GM12878 (cell line): ENCODE data around the gene SMIM20. TPM values are rescaled to one million over a fixed set of nuclear protein-coding genes. Genes with fewer than 3 reads are reported as not detected.

Experiments
- ATAC-seq: fragments of 200-7000 bp; cut with Tn5 transposase; 3 replicates; pipeline ENCODE4 v1.9.1; 2020; ENCODE audit warnings: mild to moderate bottlenecking, moderate library complexity
- BruUV-seq: library from RNA; stranded (reverse); fragments of 400-500 nt; replicated peaks from 2 replicates; lab custom pipeline; 2021; lab: Mats Ljungman, UMichigan
- CTCF ChIA-PET: fragments of 300-600 bp; sonication (Branson Sonifier 250); formaldehyde crosslinking; extraction: SDS; loops from one replicate; lab custom pipeline; 2021; ENCODE audit warnings: inconsistent platforms; lab: Yijun Ruan, JAX
- POLR2A ChIA-PET: fragments of 350-600 bp; formaldehyde crosslinking; extraction: SDS; loops from one replicate; lab custom pipeline; 2021; ENCODE audit warnings: inconsistent platforms; lab: Charles Lee
- RAD21 ChIA-PET: fragments of 300-600 bp; sonication (Branson Sonifier 250); formaldehyde crosslinking; loops from one replicate; lab custom pipeline; 2023; ENCODE audit warnings: antibody characterized with exemption; ENCODE audit not compliant: unreplicated experiment; lab: Charles Lee
- SMC1A ChIA-PET: fragments of 300-600 bp; sonication (Branson Sonifier 250); formaldehyde crosslinking; loops from one replicate; lab custom pipeline; 2023; ENCODE audit not compliant: unreplicated experiment, uncharacterized antibody; lab: Charles Lee
- DNase-seq: peaks from one replicate; pipeline ENCODE4 v3.0.0-alpha.2; 2011; ENCODE audit warnings: low read depth, low spot score
- FAIRE-seq: peaks from 3 replicates; lab custom pipeline; 2011; peaks lifted over from hg19 to GRCh38; lab: Jason Lieb, UNC
- H2AFZ ChIP-seq: 2 replicates; pipeline ENCODE4 v1.6.0; 2011; ENCODE audit warnings: low read depth, low read length, control low read depth; ENCODE audit not compliant: control insufficient read depth
- H3K27ac ChIP-seq: 2 replicates; pipeline ENCODE4 v1.5.1; 2011; ENCODE audit warnings: control low read depth; ENCODE audit not compliant: control insufficient read depth, insufficient read depth
- H3K27me3 ChIP-seq, 2 experiments: replicated peaks in 1 of 2; 2 replicates each; pipeline versions ENCODE4 v1.6.0 to v1.6.1; 2011; ENCODE audit warnings: low read length in 1 of 2; ENCODE audit not compliant: control insufficient read depth in 2 of 2, insufficient read depth in 2 of 2
- H3K36me3 ChIP-seq, 2 experiments: 2 replicates each; pipeline ENCODE4 v1.5.1; 2011; ENCODE audit warnings: low read length in 1 of 2; ENCODE audit not compliant: control insufficient read depth in 2 of 2, insufficient read depth in 2 of 2
- H3K4me1 ChIP-seq: 2 replicates; pipeline ENCODE4 v1.6.1; 2011; ENCODE audit warnings: mild to moderate bottlenecking, low read length, moderate library complexity, mixed read lengths; ENCODE audit not compliant: control insufficient read depth, insufficient read depth
- H3K4me2 ChIP-seq: 2 replicates; pipeline ENCODE4 v1.6.0; 2011; ENCODE audit warnings: control low read depth; ENCODE audit not compliant: control insufficient read depth, insufficient read depth
- H3K4me3 ChIP-seq: fragments of 200-600 bp; sonication (generic); 2 replicates; pipeline ENCODE4 v1.5.1; 2016
- H3K79me2 ChIP-seq: 2 replicates; pipeline ENCODE4 v1.6.0; 2011; ENCODE audit warnings: low read length; ENCODE audit not compliant: control insufficient read depth, insufficient read depth
- H3K9ac ChIP-seq: 2 replicates; pipeline ENCODE4 v1.8.0; 2011; ENCODE audit warnings: low read length, control low read depth, mixed read lengths; ENCODE audit not compliant: control insufficient read depth, insufficient read depth
- H3K9me3 ChIP-seq: replicated peaks from 3 replicates; pipeline ENCODE4 v1.5.1; 2011; ENCODE audit warnings: mild to moderate bottlenecking, low read length; ENCODE audit not compliant: control insufficient read depth, insufficient read depth
- H4K20me1 ChIP-seq: 2 replicates; pipeline ENCODE4 v1.6.0; 2011; ENCODE audit not compliant: control insufficient read depth, insufficient read depth
- BRCA1 ChIP-seq: IDR thresholded peaks from 2 replicates; pipeline ENCODE4 v1.6.1; 2011; ENCODE audit warnings: low read depth, low read length, improper control_type of control experiment
- EGR1 ChIP-seq, 2 experiments: IDR thresholded peaks; 1 replicate in 1 of 2; 2 replicates in 1 of 2; pipeline ENCODE4 v1.6.1; 2011 to 2012; ENCODE audit warnings: low read depth in 2 of 2, low read length in 2 of 2, borderline replicate concordance in 1 of 2, mild to moderate bottlenecking in 1 of 2, moderate library complexity in 1 of 2
- ETV6 ChIP-seq, 2 experiments: fragments of 450-650 bp in 1 of 2; IDR thresholded peaks in 1 of 2; conservative IDR thresholded peaks in 1 of 2; 2 replicates each; pipeline ENCODE4 v1.6.1; 2014; ENCODE audit warnings: antibody characterized with exemption in 1 of 2, borderline replicate concordance in 1 of 2, low read depth in 1 of 2, mild to moderate bottlenecking in 1 of 2, moderate library complexity in 1 of 2
- FOXK2 ChIP-seq: fragments of 450-650 bp; IDR thresholded peaks from 2 replicates; pipeline ENCODE4 v1.6.1; 2017; ENCODE audit warnings: mild to moderate bottlenecking, moderate library complexity
- HDGF ChIP-seq: fragments of 450-650 bp; IDR thresholded peaks from 2 replicates; pipeline ENCODE4 v1.6.1; 2016; ENCODE audit warnings: antibody characterized with exemption
- IKZF1 ChIP-seq: fragments of 450-650 bp; conservative IDR thresholded peaks from 2 replicates; pipeline ENCODE4 v1.6.1; 2017; ENCODE audit warnings: antibody characterized with exemption, mild to moderate bottlenecking
- IKZF2 ChIP-seq, 2 experiments: fragments of 450-650 bp; IDR thresholded peaks; 2 replicates each; pipeline ENCODE4 v1.6.1; 2017; ENCODE audit warnings: mild to moderate bottlenecking in 2 of 2, moderate library complexity in 2 of 2
- IRF4 ChIP-seq: IDR thresholded peaks from 2 replicates; pipeline ENCODE4 v1.6.1; 2011; ENCODE audit warnings: low read depth, low read length
- MEF2A ChIP-seq: IDR thresholded peaks from 2 replicates; pipeline ENCODE4 v1.6.1; 2011; ENCODE audit warnings: low read depth, mild to moderate bottlenecking, low read length, moderate library complexity; ENCODE audit not compliant: insufficient read depth
- MYC ChIP-seq: IDR thresholded peaks from 2 replicates; pipeline ENCODE4 v1.6.1; 2011; ENCODE audit warnings: mild to moderate bottlenecking, low read length, moderate library complexity, inconsistent platforms; ENCODE audit not compliant: insufficient read depth, insufficient replicate concordance, insufficient read length, severe bottlenecking
- NFIC ChIP-seq: IDR thresholded peaks from 2 replicates; pipeline ENCODE4 v1.6.1; 2012; ENCODE audit warnings: low read depth, mild to moderate bottlenecking, inconsistent platforms, low read length, moderate library complexity
- PAX5 ChIP-seq: IDR thresholded peaks from 2 replicates; pipeline ENCODE4 v1.6.1; 2011; ENCODE audit warnings: low read depth, low read length, borderline replicate concordance
- REST ChIP-seq: IDR thresholded peaks from 2 replicates; pipeline ENCODE4 v1.6.1; 2012; ENCODE audit warnings: mild to moderate bottlenecking, low read depth, low read length
- RUNX3 ChIP-seq: IDR thresholded peaks from 2 replicates; pipeline ENCODE4 v1.6.1; 2012; ENCODE audit warnings: low read length, inconsistent platforms
- TBL1XR1 ChIP-seq: IDR thresholded peaks from 2 replicates; pipeline ENCODE4 v1.6.1; 2012; ENCODE audit warnings: low read depth, low read length, improper control_type of control experiment
- TCF12 ChIP-seq: IDR thresholded peaks from 2 replicates; pipeline ENCODE4 v1.6.1; 2011; ENCODE audit warnings: low read depth, mild to moderate bottlenecking, low read length
- TCF7 ChIP-seq: IDR thresholded peaks from 2 replicates; pipeline ENCODE4 v1.6.1; 2014; ENCODE audit warnings: antibody characterized with exemption, borderline replicate concordance
- ZBED1 ChIP-seq: IDR thresholded peaks from 2 replicates; pipeline ENCODE4 v1.6.1; 2016; ENCODE audit warnings: borderline replicate concordance
- WGBS: methylation state at CpG from one replicate; pipeline ENCODE4 v1.1.6; 2016; ENCODE audit warnings: low lambda C conversion rate; ENCODE audit not compliant: insufficient replicate concordance, insufficient coverage; ENCODE audit errors: missing lambda C conversion rate; 5-methylcytosine and 5-hydroxymethylcytosine counted together
- in situ Hi-C: fragments of 300-500 bp; cut with MboI; formaldehyde crosslinking; loops from 9 replicates; pipeline ENCODE4 v1.14.3; 2018; ENCODE audit warnings: mixed read lengths
- intact Hi-C: fragments of 100-400 bp; cut with micrococcal nuclease; formaldehyde crosslinking; loops from one replicate; pipeline ENCODE4 v1.14.2; 2022; ENCODE audit not compliant: unreplicated experiment
- polyA plus RNA-seq, 11 experiments: library from polyadenylated mRNA; depleted of rRNA in 4 of 11; unstranded in 6 of 11; stranded (reverse) in 5 of 11; fragments of >200 nt; fragmentation: Nextera tagmentation in 4 of 11; fragmentation: Illumina TruSeq in 1 of 11; extraction: Ambion mirVana in 4 of 11; extraction: Trizol in 1 of 11; gene quantifications; 1 replicate in 1 of 11; 2 replicates in 10 of 11; pipeline versions ENCODE4 v1.2.1 to v1.2.3, GENCODE V29; 2011 to 2016; ENCODE audit warnings: inconsistent platforms in 2 of 11, missing spikeins in 2 of 11, low read depth in 1 of 11
- total RNA-seq, 4 experiments: library from RNA; depleted of rRNA in 3 of 4; stranded (reverse); fragments of >200 nt in 3 of 4; fragmentation: Illumina TruSeq in 1 of 4; extraction: Trizol in 1 of 4; gene quantifications; 2 replicates each; pipeline versions ENCODE4 v1.2.1 to v1.2.3, GENCODE V29; 2013 to 2021

SMIM20 gene
- total and polyA plus RNA-seq, 10 of the 15 experiments (the other 5 are each of a cell fraction or from before 2014, with no cell fraction given) = 17.3 to 38.0 (median 28.8) TPM

GRCh38 chr4:25867781-25868294 is 46.2 kb upstream of the SMIM20 start (continued):
- TF ChIP-seq REST = no peak
- no peak for TF ChIP-seq HDGF

- Histone ChIP-seq H3K27ac (peak overlapping the region; percentile 40; the same call in 1 of the 2 replicates), H3K79me2 (no peaks in the 10 kb centered on the region), H3K27me3 (peaks cover 0 to under 1% of the 10 kb centered on the region in 2 experiments; a peak in 3 of 4 replicates), H3K9me3 (peaks cover 11% of the 10 kb centered on the region; the same call in 2 of the 3 replicates), H2AFZ (no peak overlapping the region), H3K4me3 (no peak overlapping the region), H4K20me1 (no peaks in the 10 kb centered on the region), H3K4me1 (peaks cover 66% of the 10 kb centered on the region), H3K4me2 (peak overlapping the region; percentile 44), H3K36me3 (no peaks in the 10 kb centered on the region), H3K9ac (no peak overlapping the region)
- FAIRE-seq (peak; percentile 64), DNase-seq (peak; percentile 41), ATAC-seq (peak; percentile 43)
- CTCF ChIA-PET = interaction anchor here (1.1 kb wide), 1 partner anchor 42 kb away, joined by 3 read pairs; no protein-coding TSS in a partner anchor
- 0% methylated on average over 2 of the region's 2 CpGs for WGBS
- POLR2A ChIA-PET = interaction anchor here (1.2 kb wide), 2 partner anchors 15 to 44 kb away, joined by 3 read pairs; partner anchors contain the start of gene SMIM20
- intact Hi-C loops = no loop called here
- in situ Hi-C loops = no loop called here
- no TSS peak for BruUV-seq
- RAD21 ChIA-PET = interaction anchor here (0.9 to 1.8 kb wide), 3 partner anchors 14 to 45 kb away, joined by 3 to 6 read pairs (median 3); no protein-coding TSS in a partner anchor
- SMC1A ChIA-PET = interaction anchor here (0.8 to 1.8 kb wide), 6 partner anchors 8 to 44 kb away, joined by 3 to 6 read pairs (median 4); partner anchors contain the start of gene SMIM20
- TF ChIP-seq BRCA1 (no peak), ZBED1 (peak; percentile 33; the same call in 1 of the 2 replicates), RUNX3 (peak; percentile 72), TCF7 (0 out of 2 replicates have a peak, but pooled peaks have one; percentile 18), ETV6 (conservative IDR thresholded peaks at IDR 0.05 in 1 of 2, IDR thresholded peaks at IDR 0.05 in 1 of 2; ENCODE audit: borderline replicate concordance in 1 of 2, low read depth in 1 of 2) (peak in 1 of 2 experiments; percentile 19; a peak in 1 of 4 replicates), FOXK2 (no peak), NFIC (peak; percentile 68; the same call in 1 of the 2 replicates), PAX5 (peak; percentile 68; the same call in 1 of the 2 replicates), TBL1XR1 (0 out of 2 replicates have a peak, but pooled peaks have one; percentile 24), MEF2A (peak; percentile 78), IKZF2 (IDR thresholded peaks at IDR 0.05) (0 out of 4 replicates have a peak, but pooled peaks of 1 of the 2 experiments have one; percentile 17), MYC (no peak), IRF4 (0 out of 2 replicates have a peak, but pooled peaks have one; percentile 13), IKZF1 (no peak), TCF12 (peak; percentile 62; the same call in 1 of the 2 replicates), EGR1 (IDR thresholded peaks at IDR 0.05; ENCODE audit: borderline replicate concordance in 1 of 2, low read depth in 2 of 2, low read length in 2 of 2) (no peak)
Measured at GRCh38 chr4:25870081-25870480, 43.9 kb upstream of the SMIM20 start.
